Testis (tissue), 2 donors: ENCODE data around the gene ATXN7L1.

Source experiments
- POLR2A ChIP-seq: fragments of 450-650 bp; IDR thresholded peaks from one replicate; pipeline ENCODE4 v1.6.1; 2017; ENCODE audit warnings: antibody characterized with exemption, mild to moderate bottlenecking, moderate library complexity
- TF ChIP-seq, protein P1 (sequence below), 3 experiments: fragments of 450-650 bp in 2 of 3; fragments of 200-600 bp in 1 of 3; sonication (generic) in 1 of 3; IDR thresholded peaks; one replicate each; pipeline ENCODE4 v1.5.1; 2016 to 2019; ENCODE audit warnings: antibody characterized with exemption in 3 of 3, mild to moderate bottlenecking in 2 of 3, moderate library complexity in 1 of 3

DNA sequence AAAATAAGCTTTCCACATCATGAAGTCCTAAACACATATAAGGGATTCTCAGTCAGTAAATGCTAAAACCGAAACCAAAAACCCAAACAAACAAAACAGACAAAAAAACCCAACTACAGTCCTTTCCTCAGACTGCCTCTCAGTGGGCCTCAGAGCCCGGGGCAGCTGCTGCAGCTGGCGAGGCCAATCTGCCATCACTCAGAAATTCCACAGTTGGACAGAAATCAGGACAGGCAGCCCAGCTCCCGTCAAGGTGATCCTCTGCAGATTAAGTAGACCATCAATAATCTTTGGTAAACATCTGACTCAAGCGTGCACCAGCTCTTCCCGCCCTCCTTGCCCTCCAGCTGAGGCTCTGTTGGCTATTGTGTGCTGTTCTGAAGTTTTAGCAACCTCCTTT, 142.2 kb downstream of the ATXN7L1 start:
- TF ChIP-seq, protein P1, sequence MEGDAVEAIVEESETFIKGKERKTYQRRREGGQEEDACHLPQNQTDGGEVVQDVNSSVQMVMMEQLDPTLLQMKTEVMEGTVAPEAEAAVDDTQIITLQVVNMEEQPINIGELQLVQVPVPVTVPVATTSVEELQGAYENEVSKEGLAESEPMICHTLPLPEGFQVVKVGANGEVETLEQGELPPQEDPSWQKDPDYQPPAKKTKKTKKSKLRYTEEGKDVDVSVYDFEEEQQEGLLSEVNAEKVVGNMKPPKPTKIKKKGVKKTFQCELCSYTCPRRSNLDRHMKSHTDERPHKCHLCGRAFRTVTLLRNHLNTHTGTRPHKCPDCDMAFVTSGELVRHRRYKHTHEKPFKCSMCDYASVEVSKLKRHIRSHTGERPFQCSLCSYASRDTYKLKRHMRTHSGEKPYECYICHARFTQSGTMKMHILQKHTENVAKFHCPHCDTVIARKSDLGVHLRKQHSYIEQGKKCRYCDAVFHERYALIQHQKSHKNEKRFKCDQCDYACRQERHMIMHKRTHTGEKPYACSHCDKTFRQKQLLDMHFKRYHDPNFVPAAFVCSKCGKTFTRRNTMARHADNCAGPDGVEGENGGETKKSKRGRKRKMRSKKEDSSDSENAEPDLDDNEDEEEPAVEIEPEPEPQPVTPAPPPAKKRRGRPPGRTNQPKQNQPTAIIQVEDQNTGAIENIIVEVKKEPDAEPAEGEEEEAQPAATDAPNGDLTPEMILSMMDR (IDR thresholded peaks at IDR 0.05), result no peak
- no peak for TF ChIP-seq POLR2A
